MCF 10A (cell line): ENCODE measurements around the gene MGAT4B. TPM values are rescaled to one million over a fixed set of nuclear protein-coding genes. Genes with fewer than 3 reads are reported as not detected.

ENCODE experiments used
- BruUV-seq: library from RNA; stranded (reverse); fragments of 400-500 nt; replicated peaks from 2 replicates; lab custom pipeline; 2021; lab: Mats Ljungman, UMichigan
- CTCF ChIA-PET: fragments of 300-600 bp; sonication (Branson Sonifier 250); formaldehyde crosslinking; extraction: SDS; loops from one replicate; lab custom pipeline; 2021; ENCODE audit warnings: antibody characterized with exemption, inconsistent platforms; lab: Yijun Ruan, JAX
- POLR2A ChIA-PET: fragments of 300-600, 350-650 bp; sonication (Branson Sonifier 250); formaldehyde crosslinking; extraction: SDS; loops from one replicate; lab custom pipeline; 2020; ENCODE audit warnings: antibody characterized with exemption, inconsistent platforms; lab: Yijun Ruan, JAX
- DNase-seq: peaks from one replicate; pipeline ENCODE4 v3.0.0-alpha.2; 2018; ENCODE audit not compliant: unreplicated experiment
- H3K27ac Mint-ChIP-seq: one replicate; pipeline ENCODE4 v1.8.0; 2022; ENCODE audit warnings: mild to moderate bottlenecking, low read depth, mixed read lengths; ENCODE audit not compliant: unreplicated experiment
- H3K27me3 Mint-ChIP-seq: one replicate; pipeline ENCODE4 v1.8.0; 2022; ENCODE audit warnings: mixed read lengths; ENCODE audit not compliant: insufficient read depth, unreplicated experiment
- H3K36me3 Mint-ChIP-seq: one replicate; pipeline ENCODE4 v1.8.0; 2022; ENCODE audit warnings: mild to moderate bottlenecking, moderate library complexity, mixed read lengths; ENCODE audit not compliant: insufficient read depth, unreplicated experiment
- H3K4me1 Mint-ChIP-seq: one replicate; pipeline ENCODE4 v1.8.0; 2022; ENCODE audit warnings: mixed read lengths; ENCODE audit not compliant: insufficient read depth, unreplicated experiment
- H3K4me3 Mint-ChIP-seq: one replicate; pipeline ENCODE4 v1.8.0; 2022; ENCODE audit warnings: mild to moderate bottlenecking, moderate library complexity, mixed read lengths; ENCODE audit not compliant: unreplicated experiment
- H3K9me3 Mint-ChIP-seq: one replicate; pipeline ENCODE4 v1.8.0; 2022; ENCODE audit warnings: mixed read lengths; ENCODE audit not compliant: unreplicated experiment
- CTCF ChIP-seq: fragments of 200-600 bp; IDR thresholded peaks from one replicate; pipeline ENCODE4 v1.8.0; 2022; ENCODE audit warnings: antibody characterized with exemption, mild to moderate bottlenecking; ENCODE audit not compliant: unreplicated experiment
- intact Hi-C: fragments of 100-400 bp; cut with micrococcal nuclease; formaldehyde crosslinking; loops from 2 replicates; pipeline ENCODE4 v1.14.1; 2022
- total RNA-seq: library from RNA; stranded (reverse); gene quantifications from 2 replicates; pipeline ENCODE4 v1.2.3, GENCODE V29; 2022

MGAT4B gene
- total RNA-seq, 1 experiment from 2014 or later, result 153 TPM

- Mint-ChIP-seq H3K27me3 (no peaks in the 10 kb centered on the region), H3K4me3 (no peak overlapping the region), H3K9me3 (no peaks in the 10 kb centered on the region), H3K27ac (no peak overlapping the region), H3K36me3 (peaks cover 97% of the 10 kb centered on the region), H3K4me1 (peaks cover 12% of the 10 kb centered on the region)
- CTCF ChIA-PET, result interaction anchor here (0.6 to 0.7 kb wide), 2 partner anchors 8 to 12 kb away, joined by 3 to 7 read pairs; no protein-coding TSS in a partner anchor
- no peak for DNase-seq
- BruUV-seq, result no TSS peak
- POLR2A ChIA-PET, result interaction anchor here (1.3 to 1.5 kb wide), 3 partner anchors 11 to 38 kb away, joined by 3 to 4 read pairs (median 3); partner anchors contain the start of gene MAML1
- intact Hi-C loops, result no loop called here
- no peak for TF ChIP-seq CTCF
Observed at GRCh38 chr5:179769796-179770195, 36.9 kb downstream of the MGAT4B start.

GRCh38 chr5:179769271-179769670 is 37.4 kb downstream of the MGAT4B start:
- no TSS peak for BruUV-seq
- TF ChIP-seq CTCF, result no peak
- ChIA-PET CTCF (interaction anchor here (0.6 to 0.7 kb wide), 2 partner anchors 11 to 12 kb away, joined by 4 to 7 read pairs; no protein-coding TSS in a partner anchor), POLR2A (interaction anchor here (1.3 kb wide), 2 partner anchors 11 to 25 kb away, joined by 3 to 4 read pairs; no protein-coding TSS in a partner anchor)
- Mint-ChIP-seq H3K27ac (no peak overlapping the region), H3K9me3 (no peaks in the 10 kb centered on the region), H3K27me3 (no peaks in the 10 kb centered on the region), H3K4me3 (no peak overlapping the region), H3K4me1 (peaks cover 13% of the 10 kb centered on the region), H3K36me3 (peaks cover 92% of the 10 kb centered on the region)
- intact Hi-C loops, result no loop called here
- no peak for DNase-seq

- DNase-seq, result no peak
- H3K4me1 Mint-ChIP-seq, result peaks cover 21% of the 10 kb centered on the region
- ChIA-PET CTCF (interaction anchor here (0.7 to 3.2 kb wide), 4 partner anchors 11 to 54 kb away, joined by 4 to 28 read pairs (median 4); no protein-coding TSS in a partner anchor), POLR2A (interaction anchor here (0.9 to 1.3 kb wide), 3 partner anchors 12 to 36 kb away, joined by 3 to 4 read pairs (median 4); partner anchors contain the start of gene MAML1)
- H3K36me3 Mint-ChIP-seq, result peaks cover 84% of the 10 kb centered on the region
- no peak overlapping the region for H3K27ac Mint-ChIP-seq
- intact Hi-C loops, result no loop called here
- no peaks in the 10 kb centered on the region for H3K9me3 Mint-ChIP-seq
- no peak overlapping the region for H3K4me3 Mint-ChIP-seq
- TF ChIP-seq CTCF, result no peak
- no peaks in the 10 kb centered on the region for H3K27me3 Mint-ChIP-seq
- no TSS peak for BruUV-seq
Observed at GRCh38 chr5:179768326-179769085, 38.2 kb downstream of the MGAT4B start.

- DNase-seq, result no peak
- BruUV-seq, result no TSS peak
- no peaks in the 10 kb centered on the region for H3K27me3 Mint-ChIP-seq
- H3K36me3 Mint-ChIP-seq, result peaks cover 75% of the 10 kb centered on the region
- intact Hi-C loops, result no loop called here
- no peaks in the 10 kb centered on the region for H3K9me3 Mint-ChIP-seq
- TF ChIP-seq CTCF, result no peak
- no peak overlapping the region for H3K4me3 Mint-ChIP-seq
- ChIA-PET POLR2A (interaction anchor here (0.8 to 1.7 kb wide), 5 partner anchors 10 to 144 kb away, joined by 3 to 5 read pairs (median 4); partner anchors contain the start of genes HNRNPH1 and MAML1), CTCF (interaction anchor here (1.2 to 3.2 kb wide), 3 partner anchors 12 to 55 kb away, joined by 4 to 28 read pairs (median 5); no protein-coding TSS in a partner anchor)
- no peak overlapping the region for H3K27ac Mint-ChIP-seq
- H3K4me1 Mint-ChIP-seq, result peaks cover 30% of the 10 kb centered on the region
Observed at GRCh38 chr5:179767496-179768100, 39.1 kb downstream of the MGAT4B start.
